ENCODE measurements around the gene BCOR. TPM values are rescaled to one million over a fixed set of nuclear protein-coding genes. Genes with fewer than 3 reads are reported as not detected.

Gene BCOR
- total RNA-seq, 1 experiment from 2014 or later, result 0.68 TPM

DNA sequence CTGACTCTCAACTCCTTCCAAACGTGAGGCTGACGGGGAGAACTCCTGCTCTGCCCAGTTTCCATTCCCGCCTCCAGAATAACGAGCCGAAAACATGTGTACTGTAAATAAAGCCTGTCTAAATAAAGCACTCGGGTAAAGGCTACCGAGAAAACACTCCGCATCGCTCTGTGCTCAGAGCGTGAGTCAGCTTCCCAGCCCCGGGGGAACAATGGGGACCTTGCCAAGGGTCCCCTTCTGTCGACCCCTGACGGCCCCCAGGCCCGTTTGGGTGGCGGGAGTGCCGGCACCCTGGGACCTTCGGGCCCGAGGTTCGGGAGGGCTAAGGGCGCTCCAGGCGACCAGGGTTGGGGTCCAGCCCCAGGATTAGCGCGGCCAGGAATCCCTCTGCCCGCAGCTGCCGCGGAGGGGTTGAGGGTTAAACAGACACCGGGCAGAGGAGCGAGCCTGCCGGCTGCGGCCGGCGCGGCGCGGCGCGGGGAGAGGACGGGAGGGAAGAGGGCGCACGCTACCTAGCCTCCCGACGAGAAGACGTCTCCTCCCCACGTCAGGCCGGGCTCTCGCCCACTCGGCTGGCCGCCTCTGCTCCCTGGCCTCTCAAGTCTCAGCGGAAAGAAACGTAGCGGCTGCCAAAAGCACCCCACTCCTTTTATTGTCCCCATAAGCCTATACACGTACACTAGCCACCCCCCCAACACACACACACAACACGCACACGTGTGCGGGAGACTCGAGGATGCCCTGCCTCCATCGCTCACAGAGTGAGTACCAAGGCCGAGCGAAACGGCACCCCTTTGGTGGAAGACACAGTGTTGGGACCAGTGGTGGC is 85.5 kb downstream of the BCOR start:
- Histone ChIP-seq H3K9me3 (ENCODE audit: insufficient read depth, low read depth) (no peaks in the 10 kb centered on the region), H3F3A (ENCODE audit: insufficient read depth, low read depth) (no peaks in the 10 kb centered on the region), H3K4me3 (no peak overlapping the region), H3K27ac (no peak overlapping the region), H3K36me3 (ENCODE audit: low read depth) (no peaks in the 10 kb centered on the region), H2AFZ (no peak overlapping the region), H3K9me2 (ENCODE audit: insufficient read depth) (no peaks in the 10 kb centered on the region), H3K4me1 (replicated peaks; ENCODE audit: insufficient read depth) (no peaks in the 10 kb centered on the region), H3K79me2 (ENCODE audit: low read depth) (no peaks in the 10 kb centered on the region), H3K27me3 (ENCODE audit: insufficient read depth, low read depth) (no peaks in the 10 kb centered on the region), H3K4me2 (no peak overlapping the region), H4K20me1 (ENCODE audit: insufficient read depth) (no peaks in the 10 kb centered on the region)
- no peak for DNase-seq
- intact Hi-C loops (cut with micrococcal nuclease; ENCODE audit: unreplicated experiment), result no loop called here
- no TSS peak for BruUV-seq (replicated peaks)
- ChIA-PET POLR2A (ENCODE audit: unreplicated experiment) (no interaction called here), CTCF (no interaction called here)
- TF ChIP-seq EZH2 (IDR thresholded peaks at IDR 0.05; ENCODE audit: low read depth) (no peak), CTCF (conservative IDR thresholded peaks at IDR 0.05) (no peak)

- H3K27me3 ChIP-seq (ENCODE audit: insufficient read depth, low read depth), result no peaks in the 10 kb centered on the region
- no peak overlapping the region for H3K27ac ChIP-seq
- no peaks in the 10 kb centered on the region for H3K79me2 ChIP-seq (ENCODE audit: low read depth)
- H3K4me3 ChIP-seq, result no peak overlapping the region
- no peaks in the 10 kb centered on the region for H3F3A ChIP-seq (ENCODE audit: insufficient read depth, low read depth)
- no peak overlapping the region for H3K4me2 ChIP-seq
- ChIA-PET CTCF (no interaction called here), POLR2A (ENCODE audit: unreplicated experiment) (no interaction called here)
- intact Hi-C loops (cut with micrococcal nuclease; ENCODE audit: unreplicated experiment), result no loop called here
- no peak for DNase-seq
- H4K20me1 ChIP-seq (ENCODE audit: insufficient read depth), result no peaks in the 10 kb centered on the region
- BruUV-seq (replicated peaks), result no TSS peak
- no peaks in the 10 kb centered on the region for H3K36me3 ChIP-seq (ENCODE audit: low read depth)
- H3K9me2 ChIP-seq (ENCODE audit: insufficient read depth), result no peaks in the 10 kb centered on the region
- TF ChIP-seq EZH2 (IDR thresholded peaks at IDR 0.05; ENCODE audit: low read depth) (no peak), CTCF (conservative IDR thresholded peaks at IDR 0.05) (no peak)
- no peak overlapping the region for H2AFZ ChIP-seq
- no peaks in the 10 kb centered on the region for H3K4me1 ChIP-seq (replicated peaks; ENCODE audit: insufficient read depth)
- no peaks in the 10 kb centered on the region for H3K9me3 ChIP-seq (ENCODE audit: insufficient read depth, low read depth)
Observed at GRCh38 chrX:40011322-40012038, 86.3 kb downstream of the BCOR start.

- no peaks in the 10 kb centered on the region for H3K79me2 ChIP-seq (ENCODE audit: low read depth)
- no peaks in the 10 kb centered on the region for H3K36me3 ChIP-seq (ENCODE audit: low read depth)
- no peak overlapping the region for H3K27ac ChIP-seq
- ChIA-PET CTCF (no interaction called here), POLR2A (ENCODE audit: unreplicated experiment) (no interaction called here)
- no peaks in the 10 kb centered on the region for H4K20me1 ChIP-seq (ENCODE audit: insufficient read depth)
- H3F3A ChIP-seq (ENCODE audit: insufficient read depth, low read depth), result no peaks in the 10 kb centered on the region
- no peak overlapping the region for H3K4me2 ChIP-seq
- H2AFZ ChIP-seq, result no peak overlapping the region
- DNase-seq, result no peak
- no peaks in the 10 kb centered on the region for H3K9me2 ChIP-seq (ENCODE audit: insufficient read depth)
- intact Hi-C loops (cut with micrococcal nuclease; ENCODE audit: unreplicated experiment), result no loop called here
- no peaks in the 10 kb centered on the region for H3K27me3 ChIP-seq (ENCODE audit: insufficient read depth, low read depth)
- TF ChIP-seq CTCF (conservative IDR thresholded peaks at IDR 0.05) (no peak), EZH2 (IDR thresholded peaks at IDR 0.05; ENCODE audit: low read depth) (no peak)
- H3K4me3 ChIP-seq, result no peak overlapping the region
- no TSS peak for BruUV-seq (replicated peaks)
- no peaks in the 10 kb centered on the region for H3K4me1 ChIP-seq (replicated peaks; ENCODE audit: insufficient read depth)
- H3K9me3 ChIP-seq (ENCODE audit: insufficient read depth, low read depth), result no peaks in the 10 kb centered on the region
Observed at GRCh38 chrX:40010550-40011321, 87.0 kb downstream of the BCOR start.

All from PC-9 (cell line).